ENCODE measurements around the gene AP2A1.
"Not testable (repeated sequence)": the region's sequence is repeated elsewhere in the genome, so short reads cannot be mapped to it uniquely, and the experiment has no call there.

Gene AP2A1

GRCh38 chr19:49766930-49767299 is at the start of gene AP2A1:
Gene AP2A1, plus strand, starts transcription at chr19:49767001. Its CDS starts 133 bp downstream, at chr19:49767134.
- DNase-seq = no peak

DNA sequence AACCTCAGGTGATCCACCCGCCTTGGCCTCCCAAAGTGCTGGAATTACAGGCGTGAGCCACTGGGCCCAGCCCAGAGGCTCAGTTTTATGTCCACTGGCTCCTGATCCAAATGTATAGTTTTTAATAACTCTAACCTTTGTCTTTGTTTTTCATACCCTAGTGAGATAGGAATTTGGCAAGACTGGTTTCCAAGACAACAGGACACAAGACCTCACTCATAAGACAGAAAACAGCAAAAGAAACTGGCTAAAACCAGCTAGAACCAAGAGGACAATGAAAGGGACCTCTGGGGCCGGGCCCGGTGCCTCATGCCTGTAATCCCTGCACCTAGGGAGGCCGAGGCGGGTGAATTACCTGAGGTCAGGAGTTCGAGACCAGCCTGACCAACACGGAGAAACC is 48.3 kb upstream of the AP2A1 start:
- DNase-seq = no peak

DNA sequence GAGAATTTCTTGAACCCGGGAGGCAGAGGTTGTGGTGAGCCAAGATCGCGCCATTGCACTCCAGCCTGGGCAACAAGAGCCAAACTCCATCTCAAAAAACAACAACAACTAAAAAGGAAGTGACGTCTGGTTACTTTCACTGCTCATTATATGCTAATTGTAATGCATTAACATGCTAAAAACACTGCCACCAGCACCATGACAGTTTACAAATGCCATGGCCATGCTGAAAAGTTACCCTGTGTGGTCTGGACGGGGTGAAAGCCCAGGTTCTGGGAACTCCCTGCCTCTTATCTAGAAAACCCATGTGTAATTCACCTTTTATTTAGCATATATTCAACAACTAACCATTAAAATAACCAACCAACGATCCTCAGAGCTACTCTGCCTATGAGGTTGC is 47.8 kb upstream of the AP2A1 start:
- DNase-seq = no peak

- DNase-seq = not testable (repeated sequence)
Observed at GRCh38 chr19:49719420-49719819, 47.4 kb upstream of the AP2A1 start.

DNA sequence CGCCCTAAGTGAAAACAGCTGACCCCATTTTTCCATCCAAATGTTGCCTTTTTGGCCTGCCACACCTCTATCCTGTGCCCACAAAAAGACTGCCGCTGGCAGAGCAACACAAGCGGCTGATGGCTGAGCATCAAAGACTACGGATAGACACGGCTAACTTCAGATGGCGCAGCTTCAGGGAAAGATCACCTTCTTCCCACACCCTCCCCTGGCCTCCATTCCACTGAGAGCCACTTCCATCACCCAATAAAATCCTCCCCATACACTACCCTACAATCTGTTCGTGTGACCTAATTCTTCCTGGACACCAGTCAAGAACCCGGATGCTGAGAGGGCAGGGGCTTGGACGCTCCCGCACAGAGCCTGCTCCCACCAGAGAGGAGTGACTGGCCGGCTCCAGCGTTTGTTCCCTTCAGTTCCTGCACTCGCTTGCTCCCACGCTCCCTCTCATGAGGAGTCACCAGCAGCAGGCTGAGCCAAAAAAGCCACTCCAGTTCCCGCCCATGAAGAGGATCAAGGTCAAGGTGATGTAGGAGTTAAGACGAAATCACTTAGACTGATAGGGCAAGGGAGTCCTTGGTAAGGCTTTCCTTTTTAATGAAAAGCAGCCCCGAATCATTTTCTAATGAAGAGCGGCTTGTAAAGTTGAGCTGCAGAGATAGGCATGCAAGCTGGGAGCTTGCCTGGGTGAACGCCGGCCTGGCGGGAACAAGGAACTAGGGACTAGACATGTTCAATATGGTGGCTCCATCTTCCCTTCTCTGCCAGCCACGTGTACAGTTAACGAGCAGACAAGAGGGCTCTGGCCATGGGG is 39.4 kb upstream of the AP2A1 start:
- DNase-seq = no peak

- DNase-seq = no peak
Observed at GRCh38 chr19:49730166-49730565, 36.6 kb upstream of the AP2A1 start.

GRCh38 chr19:49738268-49738667 is 28.5 kb upstream of the AP2A1 start:
- DNase-seq = no peak

GRCh38 chr19:49739098-49739497 is 27.7 kb upstream of the AP2A1 start:
- no peak for DNase-seq

- DNase-seq = no peak
Observed at GRCh38 chr19:49739933-49740332, 26.9 kb upstream of the AP2A1 start.

- DNase-seq = no peak
Observed at GRCh38 chr19:49741210-49741844, 25.5 kb upstream of the AP2A1 start.

GRCh38 chr19:49744946-49745381 is 21.8 kb upstream of the AP2A1 start:
- DNase-seq = no peak

- no peak for DNase-seq
Observed at GRCh38 chr19:49746206-49746958, 20.4 kb upstream of the AP2A1 start.

DNA sequence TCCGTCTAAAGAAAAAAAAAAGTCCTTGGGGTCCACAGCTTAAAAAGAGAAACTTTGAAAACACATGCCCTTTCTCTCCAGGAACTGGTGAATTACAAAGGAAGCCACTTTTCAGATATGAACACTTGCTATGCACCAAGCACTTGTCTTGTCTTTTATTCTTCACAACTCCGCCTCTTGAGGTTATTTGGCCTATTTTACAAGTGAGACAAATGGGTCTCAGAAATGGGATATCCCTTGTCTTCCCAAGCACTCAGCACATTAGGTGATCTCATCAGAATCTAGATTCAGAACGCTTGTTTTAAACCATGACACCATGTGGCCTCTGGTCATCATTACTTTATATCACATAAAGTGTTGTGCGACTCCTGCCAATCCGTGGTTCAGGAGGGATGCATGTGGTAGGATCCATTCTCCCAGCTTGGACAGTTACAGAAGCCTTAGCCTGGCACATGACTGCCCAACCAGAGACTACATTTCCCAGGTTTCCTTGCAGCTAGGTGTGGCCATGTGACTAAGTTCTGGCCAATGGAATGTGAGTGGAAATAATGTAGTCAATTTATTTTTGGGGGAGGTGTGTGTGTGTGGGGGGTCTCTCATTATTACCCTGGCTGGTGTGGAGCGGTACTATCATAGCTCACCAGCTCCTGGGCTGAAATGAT is 17.6 kb upstream of the AP2A1 start:
- DNase-seq = no peak

DNA sequence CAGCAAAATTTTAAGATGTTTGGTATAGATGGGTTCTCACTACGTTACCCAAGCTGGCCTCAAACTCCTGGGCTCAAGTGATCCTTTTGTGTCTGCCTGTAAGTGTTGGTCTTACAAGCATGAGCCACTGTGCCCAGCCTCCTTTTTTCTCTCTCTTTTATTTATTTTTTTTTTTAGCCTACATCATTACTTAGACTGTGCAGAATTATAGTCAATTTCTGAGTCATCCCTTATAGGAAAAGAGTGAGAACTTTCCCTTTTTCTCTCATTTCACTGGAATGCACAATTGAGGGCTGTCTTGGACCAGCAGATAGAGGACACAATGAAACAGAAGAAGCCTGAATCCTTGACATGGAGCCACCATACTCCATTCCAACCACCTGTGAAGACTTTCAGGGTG is 17.0 kb upstream of the AP2A1 start:
- no peak for DNase-seq

GRCh38 chr19:49752701-49753100 is 14.1 kb upstream of the AP2A1 start:
- DNase-seq = no peak

DNA sequence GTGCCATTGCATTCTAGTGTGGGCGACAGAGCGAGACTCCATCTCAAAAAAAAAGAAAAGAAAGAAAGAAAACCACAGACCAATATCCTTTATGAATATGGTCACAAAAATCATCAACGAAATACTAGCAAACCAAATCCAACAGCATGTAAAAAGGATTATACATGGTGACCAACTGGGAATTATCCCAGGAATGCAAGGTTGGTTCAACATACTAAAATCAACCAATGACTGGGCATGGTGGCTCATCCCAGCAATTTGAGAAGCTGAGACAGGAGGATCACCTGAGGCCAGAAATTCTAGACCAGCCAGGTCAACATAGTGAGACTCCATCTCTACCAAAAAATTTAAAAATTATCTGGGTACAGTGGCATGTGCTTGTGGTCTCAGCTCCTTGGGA is 10.8 kb upstream of the AP2A1 start:
- DNase-seq = no peak

DNA sequence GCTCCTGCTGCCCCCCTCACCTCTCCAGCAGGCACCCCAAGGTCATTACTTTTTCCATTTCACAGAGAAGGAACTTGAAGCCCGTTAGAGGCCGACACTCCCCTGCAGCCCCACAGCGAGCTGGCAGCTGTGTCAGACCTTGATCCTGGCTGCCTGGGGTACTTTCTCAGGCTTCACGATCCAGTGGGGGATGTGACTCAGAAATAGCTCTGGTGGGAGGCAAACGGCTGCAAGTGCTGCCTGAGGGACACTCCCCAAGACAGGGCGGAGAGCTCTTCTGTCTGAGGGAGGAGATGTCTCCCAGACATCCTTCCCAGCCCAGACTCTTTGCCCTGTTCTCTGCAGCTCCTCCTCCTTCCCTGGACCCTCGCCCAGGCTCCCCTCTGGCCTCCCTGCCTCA is 8.5 kb upstream of the AP2A1 start:
- DNase-seq = peak; percentile 29

GRCh38 chr19:49761249-49761624 is 5.6 kb upstream of the AP2A1 start:
- no peak for DNase-seq

- no peak for DNase-seq
Observed at GRCh38 chr19:49761625-49762311, 5.0 kb upstream of the AP2A1 start.

DNA sequence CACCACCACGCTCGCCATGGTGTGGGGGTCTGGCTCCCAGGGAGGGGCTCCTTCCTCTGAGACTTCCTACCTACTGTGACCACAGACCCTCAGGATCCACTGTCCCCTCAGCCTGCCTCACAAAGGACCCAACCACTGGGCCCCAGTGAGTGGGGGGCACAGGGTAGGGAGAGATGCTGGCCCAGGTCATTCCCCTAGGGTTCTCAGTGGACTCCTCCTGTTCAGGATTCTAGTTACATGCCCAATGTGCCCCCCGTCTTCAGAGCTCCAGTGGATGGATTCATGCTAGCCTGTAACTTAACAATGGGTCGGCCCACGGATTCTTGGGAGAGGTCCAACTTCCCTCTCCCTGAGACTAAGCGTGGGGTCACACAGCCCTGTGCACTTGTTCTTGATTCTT is 3.6 kb upstream of the AP2A1 start, which contains the start of gene TSKS:
TSS of gene TSKS (minus strand) at position 77 of the 400 bp plus-strand sequence. CDS start at position 18, 59 bp downstream.
- no peak for DNase-seq

DNA sequence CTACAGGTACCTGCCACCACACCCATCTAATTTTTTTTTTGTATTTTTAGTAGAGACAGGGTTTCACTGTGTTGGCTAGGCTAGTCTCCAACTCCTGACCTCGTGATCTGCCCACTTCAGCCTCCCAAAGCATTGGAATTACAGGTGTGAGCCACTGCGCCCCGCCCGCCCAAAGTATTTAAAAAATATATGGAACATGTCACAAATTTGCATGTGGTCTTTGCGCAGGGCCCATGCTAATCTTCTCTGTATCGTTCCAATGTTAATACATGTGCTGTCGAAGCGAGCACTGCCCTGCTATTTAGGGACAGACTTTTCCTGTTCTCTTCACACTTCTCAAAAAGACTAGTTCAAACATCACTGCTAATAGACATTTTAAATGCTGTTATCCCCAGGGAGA is 2.5 kb upstream of the AP2A1 start:
- no peak for DNase-seq

Measured in kidney glomerular epithelial cell (primary cell).